ENCODE measurements around the gene TIAM1. TPM values are rescaled to one million over a fixed set of nuclear protein-coding genes. Genes with fewer than 3 reads are reported as not detected.

TIAM1 gene
- total RNA-seq, 2 donors from 2014 or later, result 6.0 to 38.1 TPM

- Histone ChIP-seq H3K27ac (no peak overlapping the region), H3K4me1 (replicated peaks) (no peaks in the 10 kb centered on the region), H3K36me3 (no peaks in the 10 kb centered on the region), H3K27me3 (replicated peaks; ENCODE audit: insufficient read depth) (no peaks in the 10 kb centered on the region), H3K9me3 (no peaks in the 10 kb centered on the region), H3K4me3 (no peak overlapping the region)
- intact Hi-C loops (cut with DNase I), result no loop called here
- TF ChIP-seq CTCF (IDR thresholded peaks at IDR 0.05), result no peak
- no peak for TF ChIP-seq POLR2AphosphoS5 (IDR thresholded peaks at IDR 0.05)
- no peak for TF ChIP-seq POLR2A (IDR thresholded peaks at IDR 0.05)
- 88% methylated on average over 3 of the region's 3 CpGs for WGBS
- no peak for DNase-seq (ENCODE audit: low spot score)
Observed at GRCh38 chr21:31191553-31191952, 152.5 kb downstream of the TIAM1 start.

- Histone ChIP-seq H3K9me3 (no peaks in the 10 kb centered on the region), H3K4me1 (replicated peaks) (no peaks in the 10 kb centered on the region), H3K36me3 (no peaks in the 10 kb centered on the region), H3K27me3 (replicated peaks; ENCODE audit: insufficient read depth) (no peaks in the 10 kb centered on the region), H3K27ac (no peak overlapping the region), H3K4me3 (no peak overlapping the region)
- intact Hi-C loops (cut with DNase I), result no loop called here
- no peak for TF ChIP-seq CTCF (IDR thresholded peaks at IDR 0.05)
- no peak for TF ChIP-seq POLR2AphosphoS5 (IDR thresholded peaks at IDR 0.05)
- no peak for TF ChIP-seq POLR2A (IDR thresholded peaks at IDR 0.05)
- no peak for DNase-seq (ENCODE audit: low spot score)
- WGBS, result 68% methylated on average over 5 of the region's 5 CpGs
Observed at GRCh38 chr21:31190516-31190915, 153.5 kb downstream of the TIAM1 start.

GRCh38 chr21:31187499-31187898 is 156.6 kb downstream of the TIAM1 start:
- Histone ChIP-seq H3K4me3 (no peak overlapping the region), H3K27me3 (replicated peaks; ENCODE audit: insufficient read depth) (no peaks in the 10 kb centered on the region), H3K36me3 (no peaks in the 10 kb centered on the region), H3K9me3 (no peaks in the 10 kb centered on the region), H3K4me1 (replicated peaks) (no peaks in the 10 kb centered on the region), H3K27ac (no peak overlapping the region)
- DNase-seq (ENCODE audit: low spot score), result no peak
- intact Hi-C loops (cut with DNase I), result no loop called here
- WGBS, result 93% methylated on average over 4 of the region's 4 CpGs
- TF ChIP-seq POLR2AphosphoS5 (IDR thresholded peaks at IDR 0.05) (no peak), POLR2A (IDR thresholded peaks at IDR 0.05) (no peak), CTCF (IDR thresholded peaks at IDR 0.05) (no peak)

GRCh38 chr21:31186916-31187315 is 157.1 kb downstream of the TIAM1 start:
- no peaks in the 10 kb centered on the region for H3K36me3 ChIP-seq
- no peak overlapping the region for H3K4me3 ChIP-seq
- 68% methylated on average over 4 of the region's 4 CpGs for WGBS
- DNase-seq (ENCODE audit: low spot score), result no peak
- no peaks in the 10 kb centered on the region for H3K27me3 ChIP-seq (replicated peaks; ENCODE audit: insufficient read depth)
- no peak for TF ChIP-seq CTCF (IDR thresholded peaks at IDR 0.05)
- no peak for TF ChIP-seq POLR2AphosphoS5 (IDR thresholded peaks at IDR 0.05)
- no peak for TF ChIP-seq POLR2A (IDR thresholded peaks at IDR 0.05)
- no peaks in the 10 kb centered on the region for H3K4me1 ChIP-seq (replicated peaks)
- intact Hi-C loops (cut with DNase I), result no loop called here
- H3K9me3 ChIP-seq, result no peaks in the 10 kb centered on the region
- no peak overlapping the region for H3K27ac ChIP-seq

GRCh38 chr21:31185663-31186062 is 158.4 kb downstream of the TIAM1 start:
- no peak for DNase-seq (ENCODE audit: low spot score)
- TF ChIP-seq POLR2A (IDR thresholded peaks at IDR 0.05) (no peak), POLR2AphosphoS5 (IDR thresholded peaks at IDR 0.05) (no peak), CTCF (IDR thresholded peaks at IDR 0.05) (no peak)
- no peaks in the 10 kb centered on the region for H3K9me3 ChIP-seq
- no peak overlapping the region for H3K4me3 ChIP-seq
- no peaks in the 10 kb centered on the region for H3K4me1 ChIP-seq (replicated peaks)
- intact Hi-C loops (cut with DNase I), result no loop called here
- H3K27me3 ChIP-seq (replicated peaks; ENCODE audit: insufficient read depth), result no peaks in the 10 kb centered on the region
- no peaks in the 10 kb centered on the region for H3K36me3 ChIP-seq
- WGBS, result 80% methylated on average over 3 of the region's 3 CpGs
- no peak overlapping the region for H3K27ac ChIP-seq

Data from prostate gland (tissue), 2 donors.